Osteocyte (in vitro differentiated cells): Measurements from ENCODE around the gene HIP1. TPM values are rescaled to one million over a fixed set of nuclear protein-coding genes. Genes with fewer than 3 reads are reported as not detected.

ENCODE experiments used
- DNase-seq: peaks from one replicate; pipeline ENCODE4 v3.0.0; 2021; ENCODE audit warnings: mixed read lengths; ENCODE audit not compliant: unreplicated experiment; ENCODE audit errors: extremely low spot score
- H3K27ac Mint-ChIP-seq: one replicate; pipeline ENCODE4 v1.8.0; 2021; ENCODE audit warnings: mild to moderate bottlenecking, mixed read lengths; ENCODE audit not compliant: unreplicated experiment
- H3K27me3 Mint-ChIP-seq: one replicate; pipeline ENCODE4 v1.8.0; 2021; ENCODE audit warnings: mixed read lengths; ENCODE audit not compliant: unreplicated experiment
- H3K36me3 Mint-ChIP-seq: one replicate; pipeline ENCODE4 v1.8.0; 2021; ENCODE audit warnings: mixed read lengths; ENCODE audit not compliant: unreplicated experiment
- H3K4me1 Mint-ChIP-seq: one replicate; pipeline ENCODE4 v1.8.0; 2021; ENCODE audit warnings: mixed read lengths; ENCODE audit not compliant: unreplicated experiment
- H3K4me3 Mint-ChIP-seq: one replicate; pipeline ENCODE4 v1.8.0; 2021; ENCODE audit warnings: mild to moderate bottlenecking, moderate library complexity, mixed read lengths; ENCODE audit not compliant: unreplicated experiment
- H3K9me3 Mint-ChIP-seq: one replicate; pipeline ENCODE4 v1.8.0; 2021; ENCODE audit warnings: mixed read lengths; ENCODE audit not compliant: unreplicated experiment
- total RNA-seq: library from RNA; stranded (reverse); gene quantifications from 2 replicates; pipeline ENCODE4 v1.2.1, GENCODE V29; 2021
- TF ChIP-seq, protein P1 (sequence below): fragments of 200-600 bp; sonication (generic); IDR thresholded peaks from 2 replicates; pipeline ENCODE4 v1.5.0; 2021; ENCODE audit warnings: antibody characterized with exemption, mild to moderate bottlenecking, moderate library complexity

The HIP1 gene
- total RNA-seq, 1 donor from 2014 or later, result 55.3 TPM

GRCh38 chr7:75649462-75649861 is 89.3 kb downstream of the HIP1 start:
- TF ChIP-seq, protein P1, sequence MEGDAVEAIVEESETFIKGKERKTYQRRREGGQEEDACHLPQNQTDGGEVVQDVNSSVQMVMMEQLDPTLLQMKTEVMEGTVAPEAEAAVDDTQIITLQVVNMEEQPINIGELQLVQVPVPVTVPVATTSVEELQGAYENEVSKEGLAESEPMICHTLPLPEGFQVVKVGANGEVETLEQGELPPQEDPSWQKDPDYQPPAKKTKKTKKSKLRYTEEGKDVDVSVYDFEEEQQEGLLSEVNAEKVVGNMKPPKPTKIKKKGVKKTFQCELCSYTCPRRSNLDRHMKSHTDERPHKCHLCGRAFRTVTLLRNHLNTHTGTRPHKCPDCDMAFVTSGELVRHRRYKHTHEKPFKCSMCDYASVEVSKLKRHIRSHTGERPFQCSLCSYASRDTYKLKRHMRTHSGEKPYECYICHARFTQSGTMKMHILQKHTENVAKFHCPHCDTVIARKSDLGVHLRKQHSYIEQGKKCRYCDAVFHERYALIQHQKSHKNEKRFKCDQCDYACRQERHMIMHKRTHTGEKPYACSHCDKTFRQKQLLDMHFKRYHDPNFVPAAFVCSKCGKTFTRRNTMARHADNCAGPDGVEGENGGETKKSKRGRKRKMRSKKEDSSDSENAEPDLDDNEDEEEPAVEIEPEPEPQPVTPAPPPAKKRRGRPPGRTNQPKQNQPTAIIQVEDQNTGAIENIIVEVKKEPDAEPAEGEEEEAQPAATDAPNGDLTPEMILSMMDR, result no peak
- no peak for DNase-seq

DNA sequence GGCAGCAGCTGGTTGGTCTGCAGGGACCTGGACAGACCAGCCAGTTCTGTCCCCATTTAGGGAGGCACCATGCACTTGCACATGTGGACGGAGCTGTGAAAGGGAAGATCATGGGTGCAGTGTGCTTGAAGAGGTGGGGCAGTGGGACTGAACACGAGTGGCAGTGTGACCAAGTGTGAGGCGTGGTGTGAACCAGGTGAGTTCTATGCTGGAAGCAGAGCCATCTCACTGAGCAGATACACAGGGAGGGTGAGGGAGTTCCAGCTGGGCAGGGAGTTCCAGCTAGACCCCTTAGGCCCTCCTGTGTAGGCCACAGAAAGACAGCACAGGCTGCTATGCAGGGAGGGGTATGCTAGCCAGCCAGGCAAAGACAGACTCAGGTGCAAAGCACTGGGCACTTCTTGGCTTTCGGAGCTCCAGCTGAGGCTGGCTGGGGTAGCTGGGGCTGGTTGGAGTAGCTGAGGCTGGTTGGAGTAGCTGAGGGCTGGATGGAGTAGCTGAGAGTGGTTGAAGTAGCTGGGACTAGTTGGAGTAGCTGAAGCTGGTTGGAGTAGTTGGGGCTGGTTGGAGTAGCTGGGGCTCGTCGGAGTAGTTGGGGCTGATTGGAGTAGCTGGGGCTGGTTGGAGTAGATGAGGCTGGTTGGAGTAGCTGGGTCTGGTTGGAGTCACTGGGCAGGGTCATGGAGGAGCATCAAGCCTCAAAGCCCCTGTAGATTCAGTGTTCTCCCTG is 90.9 kb downstream of the HIP1 start:
- TF ChIP-seq, protein P1, result no peak

More at GRCh38 chr7:75649462-75649861, 89.3 kb downstream of the HIP1 start:
- H3K27ac Mint-ChIP-seq, result peak overlapping the region; percentile 27
- H3K9me3 Mint-ChIP-seq, result no peaks in the 10 kb centered on the region
- H3K36me3 Mint-ChIP-seq, result peaks cover 9% of the 10 kb centered on the region
- no peaks in the 10 kb centered on the region for H3K27me3 Mint-ChIP-seq
- H3K4me1 Mint-ChIP-seq, result peaks cover 29% of the 10 kb centered on the region
- H3K4me3 Mint-ChIP-seq, result no peak overlapping the region

DNA sequence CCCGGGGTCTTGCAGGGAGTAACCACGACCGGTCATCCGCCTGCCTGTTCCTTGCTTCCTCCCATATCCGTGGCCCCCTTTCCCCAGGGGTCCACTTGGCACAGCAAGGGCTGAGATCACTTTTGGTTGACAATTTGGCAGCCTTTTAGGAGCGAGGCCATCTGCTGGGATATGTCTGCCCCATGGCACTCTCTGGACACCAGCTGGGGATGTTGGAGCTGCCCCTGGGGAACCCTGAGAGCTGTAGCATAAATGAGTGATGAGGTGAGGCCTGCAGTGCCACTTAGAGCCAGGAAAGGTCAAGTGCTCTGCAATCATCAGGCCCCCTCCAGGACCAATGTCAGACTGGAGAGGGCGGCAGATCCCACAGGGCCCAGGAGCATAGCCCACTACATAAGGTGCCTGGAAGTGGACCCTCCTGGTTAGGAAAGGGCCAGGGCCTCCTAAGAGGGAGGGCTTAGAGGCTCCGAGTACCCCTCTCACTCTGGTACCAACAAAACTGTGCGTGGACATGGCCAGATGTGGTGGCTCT is 92.1 kb downstream of the HIP1 start:
- Mint-ChIP-seq H3K4me1 (peaks cover 20% of the 10 kb centered on the region), H3K9me3 (no peaks in the 10 kb centered on the region), H3K4me3 (no peak overlapping the region), H3K36me3 (peaks cover 5% of the 10 kb centered on the region), H3K27me3 (no peaks in the 10 kb centered on the region), H3K27ac (no peak overlapping the region)
- TF ChIP-seq, protein P1, result no peak
- DNase-seq, result no peak

More for the DNA sequence above, 90.9 kb downstream of the HIP1 start:
- Mint-ChIP-seq H3K27me3 (no peaks in the 10 kb centered on the region), H3K4me1 (peaks cover 25% of the 10 kb centered on the region), H3K4me3 (no peak overlapping the region), H3K27ac (no peak overlapping the region), H3K9me3 (no peaks in the 10 kb centered on the region), H3K36me3 (peaks cover 6% of the 10 kb centered on the region)
- DNase-seq, result no peak

DNA sequence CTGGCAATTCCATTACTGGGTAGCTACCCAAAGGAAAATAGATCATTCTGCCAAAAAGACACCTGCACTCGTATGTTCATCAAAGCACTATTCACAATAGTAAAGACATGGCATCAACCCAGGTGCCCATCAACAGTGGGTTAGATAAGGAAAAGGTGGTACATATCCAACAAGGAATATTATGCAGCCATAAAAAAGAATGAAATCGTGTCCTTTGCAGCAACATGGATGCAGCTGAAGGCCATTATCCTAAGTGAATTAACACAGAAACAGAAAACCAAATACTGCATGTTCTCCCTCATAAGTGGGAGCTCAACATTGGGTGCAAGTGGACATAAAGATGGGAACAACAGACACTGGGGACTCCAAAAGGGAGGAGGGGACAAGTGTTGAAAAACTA is 93.2 kb downstream of the HIP1 start:
- Mint-ChIP-seq H3K36me3 (peaks cover 5% of the 10 kb centered on the region), H3K4me1 (peaks cover 14% of the 10 kb centered on the region), H3K9me3 (no peaks in the 10 kb centered on the region), H3K4me3 (no peak overlapping the region), H3K27me3 (no peaks in the 10 kb centered on the region), H3K27ac (no peak overlapping the region)
- no peak for DNase-seq
- TF ChIP-seq, protein P1, result no peak

DNA sequence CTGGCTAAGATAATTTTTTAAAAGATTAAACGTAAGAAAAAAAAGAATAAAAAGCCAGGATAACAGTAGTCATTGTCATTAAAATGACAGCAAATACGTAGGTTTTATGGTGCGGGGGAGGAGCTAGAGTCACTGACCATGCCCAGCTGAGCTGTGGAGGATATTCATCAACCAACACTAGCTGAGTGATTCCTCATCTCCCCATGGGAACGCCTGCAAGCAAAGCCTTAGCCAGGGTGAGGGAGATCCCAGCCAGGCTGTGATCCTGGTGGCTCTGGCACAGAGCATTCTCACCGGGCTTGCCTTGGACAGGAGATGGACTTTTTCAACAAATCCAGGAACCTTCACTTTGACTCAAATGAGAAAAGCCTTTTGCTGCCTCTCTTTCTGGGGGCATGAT is 94.2 kb downstream of the HIP1 start:
- H3K4me1 Mint-ChIP-seq, result peaks cover 11% of the 10 kb centered on the region
- H3K9me3 Mint-ChIP-seq, result no peaks in the 10 kb centered on the region
- no peaks in the 10 kb centered on the region for H3K27me3 Mint-ChIP-seq
- TF ChIP-seq, protein P1, result no peak
- no peak overlapping the region for H3K27ac Mint-ChIP-seq
- H3K4me3 Mint-ChIP-seq, result no peak overlapping the region
- H3K36me3 Mint-ChIP-seq, result peaks cover 5% of the 10 kb centered on the region
- DNase-seq, result no peak
